22Rv1 (cell line): ENCODE results near the gene MROH2A.

ENCODE experiments used
- ZFX ChIP-seq: fragments of 450-650 bp; IDR thresholded peaks from 2 replicates; pipeline ENCODE4 v1.6.1; 2017; ENCODE audit warnings: antibody characterized with exemption, borderline replicate concordance
- TF ChIP-seq, protein P1 (sequence below): fragments of 450-650 bp; IDR thresholded peaks from 2 replicates; pipeline ENCODE4 v1.5.1; 2017; ENCODE audit warnings: mild to moderate bottlenecking

DNA sequence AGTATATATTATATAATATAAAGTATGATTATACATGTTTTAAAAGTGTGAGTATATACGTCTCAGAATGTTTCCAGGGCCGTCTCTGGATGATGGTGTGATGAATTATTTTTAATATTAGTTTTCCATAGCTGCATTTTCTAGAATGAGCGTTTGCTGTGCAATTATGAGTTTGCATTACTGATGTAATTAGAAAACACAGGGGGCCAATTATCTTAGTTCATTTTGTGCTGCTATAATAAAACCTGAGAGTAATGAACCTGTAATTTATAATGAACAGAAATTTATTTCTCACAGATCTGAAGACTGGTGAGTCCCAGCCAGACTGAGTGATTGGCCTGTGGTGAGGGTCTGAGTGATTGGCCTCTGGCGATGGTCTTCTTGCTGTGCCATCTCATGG, 80.2 kb downstream of the MROH2A start:
- TF ChIP-seq, protein P1, sequence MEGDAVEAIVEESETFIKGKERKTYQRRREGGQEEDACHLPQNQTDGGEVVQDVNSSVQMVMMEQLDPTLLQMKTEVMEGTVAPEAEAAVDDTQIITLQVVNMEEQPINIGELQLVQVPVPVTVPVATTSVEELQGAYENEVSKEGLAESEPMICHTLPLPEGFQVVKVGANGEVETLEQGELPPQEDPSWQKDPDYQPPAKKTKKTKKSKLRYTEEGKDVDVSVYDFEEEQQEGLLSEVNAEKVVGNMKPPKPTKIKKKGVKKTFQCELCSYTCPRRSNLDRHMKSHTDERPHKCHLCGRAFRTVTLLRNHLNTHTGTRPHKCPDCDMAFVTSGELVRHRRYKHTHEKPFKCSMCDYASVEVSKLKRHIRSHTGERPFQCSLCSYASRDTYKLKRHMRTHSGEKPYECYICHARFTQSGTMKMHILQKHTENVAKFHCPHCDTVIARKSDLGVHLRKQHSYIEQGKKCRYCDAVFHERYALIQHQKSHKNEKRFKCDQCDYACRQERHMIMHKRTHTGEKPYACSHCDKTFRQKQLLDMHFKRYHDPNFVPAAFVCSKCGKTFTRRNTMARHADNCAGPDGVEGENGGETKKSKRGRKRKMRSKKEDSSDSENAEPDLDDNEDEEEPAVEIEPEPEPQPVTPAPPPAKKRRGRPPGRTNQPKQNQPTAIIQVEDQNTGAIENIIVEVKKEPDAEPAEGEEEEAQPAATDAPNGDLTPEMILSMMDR = no peak
- no peak for TF ChIP-seq ZFX
